Left forelimb (tissue), 1 donor: ENCODE measurements around the gene MTOR.

Source experiments
- DNase-seq: peaks from one replicate; pipeline ENCODE4 v3.0.0-alpha.2; 2018; ENCODE audit warnings: low spot score

Gene MTOR

DNA sequence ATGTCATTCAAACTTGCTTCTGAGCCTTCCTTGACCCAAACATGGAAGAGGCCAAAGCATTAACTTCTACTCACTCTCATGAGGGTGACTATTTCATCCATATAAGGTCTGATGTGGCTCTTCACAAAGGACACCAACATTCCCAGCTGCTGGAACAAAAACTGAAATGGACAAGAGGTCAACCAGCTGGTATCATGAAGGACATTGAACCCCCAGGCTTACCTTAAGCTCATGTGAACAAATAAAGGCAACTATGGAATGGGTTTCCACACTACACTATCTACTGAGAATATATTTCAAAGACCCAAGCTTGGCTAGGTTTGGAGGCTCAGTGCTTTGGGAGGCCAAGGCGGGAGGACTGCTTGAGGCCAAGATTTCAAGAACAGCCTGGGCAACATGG lies 46.3 kb downstream of the MTOR start:
- no peak for DNase-seq

DNA sequence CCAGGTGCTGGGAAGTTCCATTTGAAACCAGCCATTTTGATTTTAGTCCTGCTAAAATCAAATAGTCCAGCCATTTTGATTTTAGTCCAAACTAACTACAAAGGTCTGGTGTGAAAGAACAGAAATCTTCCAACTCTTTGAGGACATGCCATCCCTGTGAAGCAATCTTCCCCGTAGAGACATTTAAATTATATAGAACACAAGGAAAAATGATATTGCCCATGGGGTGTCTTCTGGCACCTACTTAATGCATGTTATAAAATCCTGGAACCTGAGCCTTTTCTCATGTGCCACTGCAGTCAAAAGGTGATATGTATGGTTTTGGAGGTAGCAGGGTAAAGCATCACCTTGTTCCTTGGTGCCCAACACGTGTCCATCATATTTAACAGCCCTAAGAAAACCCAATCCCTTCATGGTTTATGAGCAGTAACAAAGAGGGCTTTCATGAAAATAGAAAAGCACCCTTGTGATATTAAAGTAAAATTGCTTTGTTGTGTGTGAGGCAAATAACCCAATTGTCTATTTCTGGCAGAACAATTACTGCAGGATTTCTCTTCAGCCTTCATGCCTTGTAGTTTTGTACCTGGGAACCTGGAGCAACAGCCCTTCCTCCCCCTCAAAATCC lies 46.9 kb downstream of the MTOR start:
- no peak for DNase-seq

DNA sequence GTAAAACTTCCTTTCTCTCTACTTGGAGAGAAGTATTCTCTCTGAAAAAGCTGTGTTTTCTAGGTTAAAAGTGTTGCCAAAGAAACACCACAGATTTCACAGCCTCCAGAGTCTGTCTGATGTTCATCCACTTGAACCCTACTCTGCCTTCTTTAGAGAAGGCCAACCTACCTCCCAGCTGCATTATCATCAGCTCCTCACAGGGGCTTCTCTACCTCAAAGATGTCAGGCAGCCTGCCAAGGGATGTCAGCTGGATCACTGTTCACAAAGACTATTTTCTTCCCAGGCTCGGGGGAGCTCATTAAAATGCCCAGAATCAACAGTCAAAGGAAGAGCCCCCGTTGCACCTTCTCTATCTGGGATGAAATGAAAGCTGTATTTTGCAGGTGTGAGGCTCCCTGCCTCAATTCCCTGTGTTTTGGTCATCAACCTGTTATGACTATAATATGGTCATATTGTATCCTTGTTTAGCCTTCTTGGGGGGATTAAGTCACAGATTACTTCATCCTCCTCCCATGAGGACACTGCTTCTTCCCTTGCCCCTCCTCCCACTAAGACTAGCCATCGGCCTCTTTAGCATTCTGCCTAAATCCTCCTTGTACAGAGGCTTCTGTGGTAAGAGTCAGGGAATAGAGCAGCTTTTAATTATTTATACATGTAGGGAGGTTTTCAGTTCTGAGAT lies 47.5 kb downstream of the MTOR start:
- no peak for DNase-seq

DNA sequence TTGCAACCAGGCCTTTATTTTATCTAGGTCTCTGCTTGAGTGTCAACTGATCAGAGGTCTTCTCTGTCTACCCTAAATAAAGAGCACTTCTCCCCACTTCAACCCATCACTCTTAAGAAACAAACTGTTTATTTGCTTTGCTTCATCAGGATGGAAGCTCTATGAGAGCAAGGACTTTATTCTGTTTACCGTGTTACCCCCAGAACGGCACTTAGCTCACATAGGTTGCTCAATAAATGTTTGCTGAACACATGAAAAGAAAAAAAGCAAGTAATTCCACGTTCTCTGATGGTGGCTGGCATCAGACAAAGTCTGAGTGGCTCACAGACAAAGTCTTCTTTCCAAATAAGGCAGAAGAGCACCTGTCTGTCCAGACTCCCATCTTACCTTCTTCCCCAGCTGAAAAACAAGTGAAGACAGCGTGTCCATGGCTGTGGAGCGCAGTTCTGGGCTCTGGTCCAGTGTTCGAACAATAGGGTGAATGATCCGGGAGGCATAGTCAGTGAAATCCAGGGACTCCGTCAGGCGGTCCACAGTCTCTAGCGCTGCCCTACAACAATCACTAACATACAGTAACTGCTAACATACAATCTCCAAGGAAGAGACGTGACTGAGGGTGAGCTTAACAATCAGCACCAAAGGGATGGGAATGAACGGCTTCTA lies 50.3 kb downstream of the MTOR start:
- DNase-seq = no peak

DNA sequence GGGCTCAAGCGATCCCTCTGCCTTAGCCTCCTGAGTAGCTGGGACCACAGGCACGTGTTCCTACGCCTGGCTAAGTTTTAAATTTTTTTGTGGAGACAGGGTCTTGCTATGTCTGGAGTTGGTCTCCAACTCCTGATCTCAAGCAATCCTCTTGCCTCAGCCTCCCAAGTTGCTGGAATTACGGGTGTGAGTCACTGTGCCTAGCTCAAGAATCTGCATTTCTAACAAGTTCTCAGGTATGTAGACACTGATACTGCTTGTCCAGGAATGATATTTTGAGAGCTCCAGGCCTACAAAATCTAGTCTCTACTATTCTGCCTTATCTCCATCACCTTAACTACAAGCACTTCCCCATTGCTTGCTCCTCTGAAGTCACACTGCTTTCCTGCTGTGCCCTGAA lies 50.9 kb downstream of the MTOR start:
- DNase-seq = no peak

DNA sequence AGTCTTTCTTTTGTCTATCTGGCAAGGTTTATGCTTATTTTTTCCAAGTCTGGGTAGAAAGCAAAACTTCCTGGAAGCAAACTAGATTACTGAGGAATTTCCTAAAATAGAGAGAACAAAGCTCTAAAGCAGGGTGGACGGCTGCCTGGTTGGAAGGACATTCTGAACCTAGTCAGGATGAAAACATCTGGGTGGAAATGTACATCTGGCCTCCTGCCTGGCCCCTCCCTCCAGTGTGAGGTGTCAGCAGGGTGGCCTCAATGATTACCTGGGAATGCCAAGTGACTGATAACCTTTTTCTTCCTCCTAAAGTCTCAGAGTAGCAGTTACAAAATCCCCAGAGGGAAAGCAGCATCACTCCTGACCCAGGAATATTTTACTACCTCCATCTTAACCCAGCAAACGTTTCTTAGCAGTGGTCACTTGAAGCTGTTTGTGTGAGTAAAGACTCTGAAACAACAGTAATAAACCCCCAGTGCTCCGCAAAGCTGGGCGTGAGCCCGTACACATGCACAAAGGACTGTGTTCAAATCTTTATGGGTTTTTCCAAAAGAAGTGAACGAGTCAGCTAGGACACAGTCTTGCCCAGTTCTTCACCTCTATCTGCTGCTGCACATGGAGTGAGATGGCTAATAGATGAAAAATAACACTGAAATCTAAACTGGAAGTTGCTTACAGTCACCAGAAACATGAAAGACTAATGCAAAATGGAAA lies 54.3 kb downstream of the MTOR start:
- DNase-seq = no peak

DNA sequence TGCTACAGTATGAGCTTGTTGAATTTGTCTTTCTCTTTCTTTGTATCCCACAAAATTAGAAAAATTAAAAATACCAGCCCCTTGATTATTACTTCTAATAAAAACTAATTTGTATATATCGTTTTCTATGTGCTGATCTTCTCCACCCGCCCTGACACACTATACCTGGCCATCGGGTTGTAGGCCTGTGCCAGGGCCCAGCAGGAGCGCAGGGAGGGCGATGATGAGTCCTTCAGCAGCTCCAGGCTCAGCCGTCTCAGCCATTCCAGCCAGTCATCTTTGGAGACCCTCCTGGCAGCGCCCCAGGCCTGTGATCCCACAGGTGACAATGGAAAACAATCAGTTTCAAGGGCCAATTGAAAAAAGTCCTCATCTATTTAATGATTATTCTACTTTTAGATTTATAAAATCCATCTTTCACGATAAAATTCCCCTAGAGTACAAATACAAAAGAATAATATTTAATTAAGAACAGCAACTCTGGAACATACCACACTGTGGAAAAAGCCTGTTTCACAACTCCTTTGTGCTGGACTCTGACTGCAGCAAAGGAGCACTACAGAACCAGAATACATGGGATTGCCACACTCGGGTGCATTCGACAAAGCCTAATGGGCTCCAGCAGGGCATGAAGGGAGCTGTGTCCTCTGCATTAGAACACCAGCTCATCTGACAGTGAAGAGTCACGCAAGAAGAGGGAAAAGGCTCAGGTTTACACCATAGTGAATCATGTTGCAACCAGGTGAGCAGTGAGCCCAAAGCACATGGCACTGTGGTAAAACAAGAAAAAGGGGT lies 57.8 kb downstream of the MTOR start:
- no peak for DNase-seq

DNA sequence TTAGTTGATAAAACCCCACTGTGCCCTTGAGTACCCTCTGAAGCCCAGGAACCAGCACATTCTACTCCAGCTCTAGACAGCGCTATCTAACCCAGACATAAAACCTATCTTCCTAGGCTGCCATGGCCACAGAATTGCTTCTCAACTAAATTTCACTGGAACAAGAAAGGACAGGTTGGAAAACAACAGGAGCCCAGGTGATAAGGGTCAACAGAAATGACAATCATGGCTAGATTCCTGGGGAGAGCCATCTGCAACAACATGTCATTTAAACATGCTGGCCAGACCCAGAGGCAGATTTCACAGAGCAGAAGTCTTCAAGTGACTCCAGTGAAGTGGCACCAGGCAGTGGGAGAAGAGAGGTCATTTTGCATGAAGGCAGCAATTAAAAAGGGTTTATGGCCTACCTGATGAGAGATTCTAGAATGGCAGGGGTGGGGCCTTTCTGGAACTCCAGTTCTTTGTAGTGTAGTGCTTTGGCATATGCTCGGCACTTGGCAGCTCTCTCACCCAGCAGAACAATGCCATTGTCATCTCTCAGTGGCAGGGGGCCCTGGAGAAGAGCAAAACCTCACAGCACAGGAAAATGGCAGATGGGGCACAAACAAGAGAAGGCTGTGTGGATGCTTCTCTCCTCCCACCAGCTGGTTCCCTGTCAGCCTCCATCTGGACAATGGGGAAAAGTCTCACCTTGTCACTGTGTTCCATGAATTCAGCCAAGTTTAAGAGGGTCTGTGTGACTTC lies 63.3 kb downstream of the MTOR start:
- no peak for DNase-seq

DNA sequence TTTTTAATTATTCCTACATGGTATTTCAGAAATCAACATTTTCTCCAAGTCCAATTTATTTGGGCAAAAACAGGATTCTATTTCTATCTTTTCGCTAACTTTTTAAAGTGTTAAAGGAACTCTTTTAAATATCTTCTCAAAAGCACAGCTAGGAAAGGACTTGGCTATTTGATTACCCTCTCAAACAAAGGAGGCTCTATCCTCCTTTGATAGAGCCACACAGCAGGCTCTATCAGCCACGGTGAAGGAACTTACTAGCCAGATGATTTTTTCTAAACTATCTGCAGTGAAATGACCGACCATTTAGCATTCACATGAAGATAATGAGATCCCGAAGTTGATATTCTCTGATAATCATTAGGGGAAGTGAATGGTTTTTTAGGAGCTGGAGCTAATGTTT lies 64.1 kb downstream of the MTOR start:
- DNase-seq = no peak

DNA sequence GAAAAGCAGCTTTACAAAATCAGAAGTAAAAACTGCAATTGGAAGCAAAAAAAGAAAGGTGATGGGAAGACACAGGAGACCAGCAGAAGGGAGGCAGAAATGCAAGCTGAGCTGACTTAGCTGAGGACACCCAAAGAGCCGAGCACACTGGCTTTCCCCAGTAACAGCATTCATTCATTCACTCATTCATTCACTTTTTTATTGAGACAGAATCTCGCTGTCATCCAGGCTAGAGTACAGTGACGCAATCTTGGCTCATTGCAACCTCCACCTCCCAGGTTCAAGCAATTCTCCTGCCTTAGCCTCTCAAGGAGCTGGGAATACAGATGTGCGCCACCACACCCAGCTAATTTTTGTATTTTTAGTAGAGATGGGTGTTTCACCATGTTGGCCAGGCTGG lies 65.0 kb downstream of the MTOR start:
- DNase-seq = no peak

DNA sequence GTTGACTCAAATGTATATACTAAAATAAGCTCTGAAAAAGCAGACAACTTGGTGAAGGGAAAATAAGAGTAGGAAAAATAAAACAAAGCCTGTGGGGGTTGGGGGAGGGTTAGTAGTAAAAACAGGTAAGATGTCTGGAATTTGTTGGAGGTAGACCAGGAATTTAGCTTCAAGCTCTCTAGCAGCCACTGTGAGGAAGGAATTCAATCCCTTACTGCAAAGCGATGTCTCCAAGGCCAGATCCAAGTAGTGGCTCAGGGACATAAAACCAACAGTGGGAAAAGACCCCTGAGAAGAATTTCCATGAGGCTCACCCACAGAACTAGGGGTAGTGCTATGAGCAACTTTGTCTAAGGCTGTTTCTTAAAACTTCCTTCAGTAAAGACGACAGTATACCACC lies 65.4 kb downstream of the MTOR start:
- no peak for DNase-seq

DNA sequence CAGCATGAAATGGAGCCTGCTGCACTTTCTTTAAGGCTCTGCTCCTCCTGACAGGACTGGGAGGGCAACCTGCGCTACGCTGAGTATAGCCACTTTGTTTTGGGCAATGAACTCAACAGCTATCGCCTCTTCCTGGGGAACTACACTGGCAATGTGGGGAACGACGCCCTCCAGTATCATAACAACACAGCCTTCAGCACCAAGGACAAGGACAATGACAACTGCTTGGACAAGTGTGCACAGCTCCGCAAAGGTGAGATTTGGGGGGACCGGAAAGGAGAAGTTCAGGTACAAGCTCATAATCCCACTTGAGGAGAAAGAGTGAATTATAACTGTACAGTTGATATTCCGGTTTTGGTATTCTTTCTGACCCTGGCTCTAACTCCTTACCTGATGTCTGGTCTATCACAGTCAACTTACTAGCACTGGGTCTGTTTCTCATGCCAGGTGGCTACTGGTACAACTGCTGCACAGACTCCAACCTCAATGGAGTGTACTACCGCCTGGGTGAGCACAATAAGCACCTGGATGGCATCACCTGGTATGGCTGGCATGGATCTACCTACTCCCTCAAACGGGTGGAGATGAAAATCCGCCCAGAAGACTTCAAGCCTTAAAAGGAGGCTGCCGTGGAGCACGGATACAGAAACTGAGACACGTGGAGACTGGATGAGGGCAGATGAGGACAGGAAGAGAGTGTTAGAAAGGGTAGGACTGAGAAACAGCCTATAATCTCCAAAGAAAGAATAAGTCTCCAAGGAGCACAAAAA lies 67.8 kb downstream of the MTOR start:
- no peak for DNase-seq

DNA sequence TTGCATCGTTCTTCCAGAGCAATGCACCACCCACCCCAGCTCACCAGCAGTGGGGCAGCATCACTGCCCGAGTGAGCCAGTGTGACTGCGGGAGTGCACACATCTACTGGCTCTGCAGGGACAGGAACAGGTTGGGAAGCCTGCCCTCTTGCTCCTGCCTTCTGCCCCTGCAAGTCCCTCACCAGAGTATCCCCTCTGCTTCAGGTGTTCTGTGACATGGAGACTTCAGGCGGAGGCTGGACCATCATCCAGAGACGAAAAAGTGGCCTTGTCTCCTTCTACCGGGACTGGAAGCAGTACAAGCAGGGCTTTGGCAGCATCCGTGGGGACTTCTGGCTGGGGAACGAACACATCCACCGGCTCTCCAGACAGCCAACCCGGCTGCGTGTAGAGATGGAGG lies 69.0 kb downstream of the MTOR start:
- no peak for DNase-seq

DNA sequence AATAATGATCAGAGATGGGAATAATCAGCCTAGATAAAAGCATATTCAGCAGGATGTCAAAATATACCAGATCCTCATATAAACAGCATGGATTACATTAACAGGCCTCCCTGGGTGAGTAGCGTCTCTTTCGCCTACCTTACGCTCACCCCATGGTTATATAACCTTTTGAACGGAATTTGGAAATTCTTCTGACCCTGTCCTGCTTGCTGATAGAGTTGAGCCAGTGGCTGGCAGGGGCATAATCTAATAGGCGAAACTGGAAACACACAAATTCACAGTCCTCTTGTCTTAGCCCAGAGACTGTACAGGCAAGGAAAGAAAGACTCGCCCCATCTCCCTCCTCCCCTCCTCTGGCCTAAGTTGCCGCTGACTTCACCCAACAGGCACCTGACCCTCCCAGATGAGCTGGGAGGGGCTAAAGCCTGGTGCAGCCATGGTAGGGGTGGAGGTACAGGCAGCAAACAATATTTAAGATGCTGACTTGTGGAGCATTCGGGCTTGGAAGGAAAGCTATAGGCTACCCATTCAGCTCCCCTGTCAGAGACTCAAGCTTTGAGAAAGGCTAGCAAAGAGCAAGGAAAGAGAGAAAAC lies 73.4 kb downstream of the MTOR start, which contains the start of gene ANGPTL7:
Gene ANGPTL7, plus strand, starts transcription at position 498 of the 594 bp plus-strand sequence. CDS start 225 bp downstream, outside the sequence.
- no peak for DNase-seq

DNA sequence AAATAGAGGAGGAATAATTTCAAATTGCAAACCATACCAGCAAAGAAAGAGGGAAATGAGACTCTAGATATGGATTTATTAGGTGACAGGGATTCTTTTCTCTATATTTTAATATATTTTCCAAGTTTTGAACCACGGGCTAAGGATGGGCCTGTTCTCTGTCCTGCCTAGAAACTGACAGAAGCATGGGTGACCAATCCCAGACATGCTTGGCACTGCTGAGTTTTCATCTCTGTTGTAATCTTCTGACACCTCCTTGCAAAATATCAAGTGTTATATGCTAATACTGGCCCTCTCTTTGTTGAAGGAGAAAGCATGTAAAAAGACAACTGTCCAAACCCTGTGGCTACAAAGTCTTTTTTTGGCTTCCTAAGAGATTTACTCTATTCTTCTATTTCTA lies 74.0 kb downstream of the MTOR start:
- DNase-seq = no peak

DNA sequence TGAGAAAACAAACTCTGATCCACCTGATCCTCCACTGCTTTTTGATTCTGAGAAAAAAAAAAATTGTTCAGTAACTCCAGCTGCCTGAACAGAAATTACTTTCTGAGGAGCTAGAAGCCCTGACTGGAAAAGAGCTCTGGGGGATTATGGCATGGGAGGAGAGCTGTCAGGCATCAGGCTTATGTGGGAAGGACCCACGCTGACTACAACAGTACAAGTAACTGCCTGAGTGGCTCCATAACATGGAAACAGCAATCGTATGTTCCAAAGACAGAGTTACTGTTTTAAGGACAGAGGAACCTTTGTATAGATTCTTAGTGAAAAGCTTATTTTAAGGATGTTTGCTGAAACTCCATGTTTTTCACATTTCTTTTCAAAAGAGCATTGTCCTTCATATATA lies 74.4 kb downstream of the MTOR start:
- no peak for DNase-seq

DNA sequence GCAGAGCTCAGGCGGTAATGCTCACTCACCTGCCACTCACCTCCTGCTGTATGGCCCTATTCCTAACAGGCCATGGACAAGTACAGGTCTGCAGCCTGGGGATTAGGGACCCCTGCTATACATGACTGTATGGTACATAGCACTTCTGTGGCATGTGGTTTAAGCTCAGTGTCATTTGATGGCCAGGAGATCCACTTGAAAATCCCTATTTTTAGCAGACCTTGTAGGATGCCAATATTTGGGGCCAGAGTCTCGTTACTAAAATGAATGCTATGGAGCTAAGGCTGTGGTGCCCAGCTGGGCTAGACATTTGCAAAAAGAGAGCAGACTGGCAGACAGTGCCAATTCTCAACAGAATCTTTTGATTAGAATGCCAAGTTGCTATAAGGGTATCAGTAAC lies 74.9 kb downstream of the MTOR start:
- DNase-seq = no peak

DNA sequence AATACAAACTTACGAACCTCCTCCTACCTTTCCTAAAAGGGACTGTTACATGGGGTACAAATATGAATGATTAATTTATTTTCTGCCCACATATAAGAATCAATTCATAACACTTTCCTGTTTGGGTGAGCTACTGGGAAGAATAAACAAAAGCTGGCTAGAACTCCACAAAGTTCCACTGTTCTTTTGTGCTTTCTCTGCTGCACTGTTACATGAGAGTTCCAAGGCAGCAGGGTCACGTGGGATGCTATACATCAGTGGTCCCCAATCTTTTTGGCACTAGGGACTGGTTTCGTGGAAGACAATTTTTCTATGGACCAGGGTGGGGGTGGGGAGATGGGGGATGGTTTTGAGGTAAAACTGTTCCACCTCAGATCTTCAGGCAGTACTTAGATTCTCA lies 75.4 kb downstream of the MTOR start:
- DNase-seq = no peak

DNA sequence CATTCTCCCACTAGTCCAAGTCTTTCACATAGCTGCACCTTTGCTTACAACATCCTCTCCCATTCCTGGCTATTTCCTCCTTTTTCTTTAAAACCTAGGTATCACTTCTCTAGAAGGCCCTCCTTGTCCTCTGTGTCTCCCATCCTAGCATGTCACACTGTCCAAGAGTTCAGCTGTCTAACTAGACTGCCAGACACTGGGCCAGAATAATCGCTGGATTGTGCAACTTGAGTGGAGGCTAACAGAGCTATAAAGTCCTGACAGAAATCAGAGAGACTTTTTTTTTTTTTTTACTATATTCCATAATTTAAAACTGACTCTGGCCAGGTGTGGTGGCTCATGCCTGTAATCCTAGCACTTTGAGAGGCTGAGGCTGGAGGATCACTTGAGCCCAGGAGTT lies 77.4 kb downstream of the MTOR start:
- no peak for DNase-seq

DNA sequence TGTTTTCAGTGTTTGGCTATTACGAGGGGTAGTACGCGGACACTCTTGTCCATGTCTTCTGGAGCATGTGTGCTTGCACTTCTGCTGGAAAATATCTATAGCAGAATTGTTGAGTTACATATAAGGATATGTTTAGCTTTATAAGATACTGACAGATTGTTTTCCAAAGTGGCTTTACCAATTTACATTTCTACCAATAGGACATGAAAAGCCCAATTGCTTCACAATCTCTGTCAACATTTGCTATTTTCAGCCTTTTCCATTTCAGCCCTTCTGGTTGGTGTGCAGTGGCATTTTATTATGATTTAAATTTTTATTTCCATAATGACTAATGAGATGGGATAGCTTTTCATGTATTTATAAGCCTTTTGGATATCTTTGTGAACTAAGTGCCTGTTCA lies 79.5 kb downstream of the MTOR start:
- DNase-seq = no peak
